Mesothelial cell of epicardium (in vitro differentiated cells): Measurements from ENCODE around the gene DOCK2. TPM values are rescaled to one million over a fixed set of nuclear protein-coding genes. Genes with fewer than 3 reads are reported as not detected.
"Not testable (repeated sequence)": the region's sequence is repeated elsewhere in the genome, so short reads cannot be mapped to it uniquely, and the experiment has no call there.

Experiments
- DNase-seq, 2 experiments: peaks; one replicate each; pipeline ENCODE4 v3.0.0; 2021; ENCODE audit warnings: low spot score in 2 of 2; ENCODE audit not compliant: unreplicated experiment in 2 of 2
- H3K27ac Mint-ChIP-seq: 2 replicates; pipeline ENCODE4 v1.8.0; 2021; ENCODE audit warnings: mixed read lengths
- H3K27me3 Mint-ChIP-seq: 2 replicates; pipeline ENCODE4 v1.8.0; 2021; ENCODE audit warnings: low read depth, mixed read lengths
- H3K36me3 Mint-ChIP-seq: 2 replicates; pipeline ENCODE4 v1.8.0; 2021; ENCODE audit warnings: mixed read lengths
- H3K4me1 Mint-ChIP-seq: 2 replicates; pipeline ENCODE4 v1.8.0; 2021; ENCODE audit warnings: mixed read lengths
- H3K4me3 Mint-ChIP-seq: 2 replicates; pipeline ENCODE4 v1.8.0; 2021; ENCODE audit warnings: mild to moderate bottlenecking, moderate library complexity, mixed read lengths
- H3K9me3 Mint-ChIP-seq: 2 replicates; pipeline ENCODE4 v1.8.0; 2021; ENCODE audit warnings: mixed read lengths
- CTCF ChIP-seq: fragments of 200-600 bp; sonication (generic); IDR thresholded peaks from one replicate; pipeline ENCODE4 v1.5.0; 2021; ENCODE audit warnings: antibody characterized with exemption; ENCODE audit not compliant: unreplicated experiment
- total RNA-seq: library from RNA; stranded (reverse); gene quantifications from 3 replicates; pipeline ENCODE4 v1.2.1, GENCODE V29; 2021

Gene DOCK2
- total RNA-seq, 1 donor from 2014 or later = 0.25 TPM

DNA sequence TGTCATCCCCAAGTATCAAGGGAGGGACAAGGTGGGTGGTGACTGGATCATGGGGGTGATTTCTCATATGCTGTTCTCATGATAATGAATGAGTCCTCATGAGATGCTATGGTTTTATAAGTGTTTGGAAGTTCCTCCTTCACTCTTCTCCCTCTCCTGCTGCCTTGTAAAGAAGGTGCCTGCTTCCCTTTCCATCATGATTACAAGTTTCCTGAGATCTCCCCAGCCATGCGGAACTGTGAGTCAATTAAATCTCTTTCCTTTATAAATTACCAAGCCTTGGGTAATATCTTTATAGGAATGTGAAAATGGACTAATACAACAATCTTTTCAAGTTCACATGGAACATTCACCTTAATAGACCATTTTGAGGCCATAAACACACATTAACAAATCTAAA is 21.5 kb upstream of the DOCK2 start:
- Mint-ChIP-seq H3K9me3 (peaks cover 39% of the 10 kb centered on the region), H3K27ac (no peak overlapping the region), H3K27me3 (peaks cover 20% of the 10 kb centered on the region), H3K36me3 (no peaks in the 10 kb centered on the region), H3K4me1 (no peaks in the 10 kb centered on the region), H3K4me3 (no peak overlapping the region)
- no peak for TF ChIP-seq CTCF
- DNase-seq = no peak

- DNase-seq, H3K4me3 Mint-ChIP-seq, H3K27ac Mint-ChIP-seq, H3K4me1 Mint-ChIP-seq, H3K36me3 Mint-ChIP-seq: not testable (repeated sequence)
- peaks cover 18% of the 10 kb centered on the region for H3K27me3 Mint-ChIP-seq
- H3K9me3 Mint-ChIP-seq = peaks cover 17% of the 10 kb centered on the region
These were observed 12.8 kb upstream of the DOCK2 start for GRCh38 chr5:169624307-169624706.

GRCh38 chr5:169626779-169627178 is 10.3 kb upstream of the DOCK2 start:
- H3K4me3 Mint-ChIP-seq = no peak overlapping the region
- no peaks in the 10 kb centered on the region for H3K36me3 Mint-ChIP-seq
- H3K27me3 Mint-ChIP-seq = peaks cover 26% of the 10 kb centered on the region
- peaks cover 4% of the 10 kb centered on the region for H3K9me3 Mint-ChIP-seq
- no peak overlapping the region for H3K27ac Mint-ChIP-seq
- no peak for DNase-seq
- TF ChIP-seq CTCF = no peak
- H3K4me1 Mint-ChIP-seq = no peaks in the 10 kb centered on the region

DNA sequence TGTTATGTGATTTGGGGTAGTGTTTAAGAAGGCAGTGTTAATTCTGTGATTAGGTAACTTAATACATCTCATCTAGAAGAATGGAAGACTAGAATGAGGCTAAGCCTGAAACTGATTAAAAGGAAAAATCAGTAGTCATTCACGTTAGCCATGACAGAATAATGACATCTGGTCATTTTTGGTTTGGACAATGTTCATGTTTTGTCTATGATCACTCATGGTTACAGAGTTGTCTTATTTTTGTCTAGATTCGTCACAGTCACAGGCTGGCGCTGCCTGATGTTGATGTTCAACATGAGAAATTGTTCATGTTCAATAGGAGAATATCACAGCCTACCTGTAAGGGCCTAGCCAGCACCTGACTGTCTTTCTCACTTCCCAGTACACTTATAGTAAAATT is 9.5 kb upstream of the DOCK2 start:
- TF ChIP-seq CTCF = no peak
- no peaks in the 10 kb centered on the region for H3K36me3 Mint-ChIP-seq
- peaks cover 33% of the 10 kb centered on the region for H3K27me3 Mint-ChIP-seq
- no peak for DNase-seq
- H3K4me3 Mint-ChIP-seq = no peak overlapping the region
- peaks cover 4% of the 10 kb centered on the region for H3K9me3 Mint-ChIP-seq
- H3K27ac Mint-ChIP-seq = no peak overlapping the region
- no peaks in the 10 kb centered on the region for H3K4me1 Mint-ChIP-seq

DNA sequence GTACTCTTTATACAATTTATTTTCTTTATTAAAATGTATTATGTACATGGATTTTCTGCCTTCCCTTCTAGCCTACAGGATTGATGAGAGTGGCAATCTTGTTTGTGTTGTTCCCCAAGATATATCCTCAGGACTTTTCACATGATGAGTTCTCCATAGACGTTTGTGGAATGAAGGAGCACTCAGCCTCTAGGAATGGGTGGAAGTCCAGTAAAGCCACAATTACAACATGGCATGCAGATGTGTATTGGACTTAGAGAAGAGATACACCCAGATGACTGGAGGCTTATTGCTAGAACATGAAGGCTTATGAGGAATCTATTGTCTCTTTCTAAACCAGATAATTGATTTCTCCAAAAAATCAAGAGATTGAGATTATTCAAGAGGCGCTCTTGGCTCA is 8.2 kb upstream of the DOCK2 start:
- no peak for DNase-seq
- no peak for TF ChIP-seq CTCF
- no peaks in the 10 kb centered on the region for H3K36me3 Mint-ChIP-seq
- H3K27me3 Mint-ChIP-seq = peaks cover 43% of the 10 kb centered on the region
- H3K9me3 Mint-ChIP-seq = peaks cover 3% of the 10 kb centered on the region
- H3K4me1 Mint-ChIP-seq = no peaks in the 10 kb centered on the region
- no peak overlapping the region for H3K4me3 Mint-ChIP-seq
- no peak overlapping the region for H3K27ac Mint-ChIP-seq

DNA sequence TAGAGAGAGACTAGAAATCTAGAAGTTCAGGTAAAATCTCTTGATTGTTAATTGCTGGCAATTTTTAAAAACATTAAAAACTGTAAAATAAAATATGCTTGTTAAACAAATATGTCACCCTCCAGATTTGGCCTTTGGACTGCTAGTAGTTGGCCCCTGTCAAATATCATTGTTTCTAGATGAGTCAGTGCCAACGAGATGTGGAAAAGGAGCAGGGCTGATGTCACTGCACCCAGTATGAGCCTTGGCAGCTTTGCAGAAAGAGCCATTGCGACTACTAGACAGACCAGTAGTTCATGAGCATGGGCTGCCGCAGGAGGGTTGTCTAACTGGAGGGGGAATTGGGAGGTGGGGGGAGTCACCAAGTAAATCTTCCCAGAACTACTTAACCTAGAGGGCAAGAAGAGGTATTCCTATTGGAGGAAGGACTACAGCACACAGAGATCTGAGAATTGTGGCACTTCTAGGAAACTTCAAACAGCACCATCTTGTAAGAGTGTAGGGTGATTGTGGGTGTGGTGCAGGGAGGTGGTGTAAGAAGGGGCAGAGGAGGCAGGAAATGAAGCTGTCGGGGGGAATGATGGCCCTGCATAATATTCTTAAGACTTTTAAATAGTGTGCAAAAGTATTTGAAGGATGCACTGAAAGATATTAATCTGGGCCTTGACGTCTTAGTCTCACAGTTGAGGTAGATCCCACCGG is 7.1 kb upstream of the DOCK2 start:
- Mint-ChIP-seq H3K27ac (no peak overlapping the region), H3K4me1 (no peaks in the 10 kb centered on the region)

More for the DNA sequence above, 7.1 kb upstream of the DOCK2 start:
- no peak overlapping the region for H3K4me3 Mint-ChIP-seq
- no peaks in the 10 kb centered on the region for H3K36me3 Mint-ChIP-seq
- DNase-seq = no peak
- peaks cover 41% of the 10 kb centered on the region for H3K27me3 Mint-ChIP-seq
- H3K9me3 Mint-ChIP-seq = peaks cover 11% of the 10 kb centered on the region
- TF ChIP-seq CTCF = no peak
